Ramos (cell line): Measurements from ENCODE around the gene ZFYVE28.
"Not testable (repeated sequence)": the region's sequence is repeated elsewhere in the genome, so short reads cannot be mapped to it uniquely, and the experiment has no call there.

Source experiments
- in situ Hi-C: fragments of 300-500 bp; cut with MboI; formaldehyde crosslinking; loops from one replicate; pipeline ENCODE4 v1.14.3; 2022; ENCODE audit warnings: low sequenced_read_pairs; ENCODE audit not compliant: unreplicated experiment

Gene ZFYVE28

DNA sequence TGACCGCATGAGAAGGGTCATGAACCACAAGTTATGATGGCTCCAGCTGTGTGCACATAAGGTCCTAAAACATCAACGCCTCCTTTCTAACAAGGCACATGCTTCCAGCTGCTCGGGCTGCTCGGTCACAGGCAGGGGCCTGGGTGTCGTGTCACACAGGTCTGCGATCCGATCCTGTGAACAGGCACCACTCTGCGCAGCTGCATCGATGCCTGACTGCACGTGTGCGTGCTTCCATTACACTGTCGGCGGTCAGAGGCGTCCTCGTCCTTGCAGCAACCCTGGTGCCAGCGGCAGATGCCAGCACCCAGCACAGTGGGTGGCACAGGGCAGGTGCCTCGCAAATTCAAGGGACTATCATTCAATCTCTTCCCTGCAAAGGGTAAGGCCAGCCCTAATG, 23.9 kb downstream of the ZFYVE28 start:
- in situ Hi-C loops = no loop called here

DNA sequence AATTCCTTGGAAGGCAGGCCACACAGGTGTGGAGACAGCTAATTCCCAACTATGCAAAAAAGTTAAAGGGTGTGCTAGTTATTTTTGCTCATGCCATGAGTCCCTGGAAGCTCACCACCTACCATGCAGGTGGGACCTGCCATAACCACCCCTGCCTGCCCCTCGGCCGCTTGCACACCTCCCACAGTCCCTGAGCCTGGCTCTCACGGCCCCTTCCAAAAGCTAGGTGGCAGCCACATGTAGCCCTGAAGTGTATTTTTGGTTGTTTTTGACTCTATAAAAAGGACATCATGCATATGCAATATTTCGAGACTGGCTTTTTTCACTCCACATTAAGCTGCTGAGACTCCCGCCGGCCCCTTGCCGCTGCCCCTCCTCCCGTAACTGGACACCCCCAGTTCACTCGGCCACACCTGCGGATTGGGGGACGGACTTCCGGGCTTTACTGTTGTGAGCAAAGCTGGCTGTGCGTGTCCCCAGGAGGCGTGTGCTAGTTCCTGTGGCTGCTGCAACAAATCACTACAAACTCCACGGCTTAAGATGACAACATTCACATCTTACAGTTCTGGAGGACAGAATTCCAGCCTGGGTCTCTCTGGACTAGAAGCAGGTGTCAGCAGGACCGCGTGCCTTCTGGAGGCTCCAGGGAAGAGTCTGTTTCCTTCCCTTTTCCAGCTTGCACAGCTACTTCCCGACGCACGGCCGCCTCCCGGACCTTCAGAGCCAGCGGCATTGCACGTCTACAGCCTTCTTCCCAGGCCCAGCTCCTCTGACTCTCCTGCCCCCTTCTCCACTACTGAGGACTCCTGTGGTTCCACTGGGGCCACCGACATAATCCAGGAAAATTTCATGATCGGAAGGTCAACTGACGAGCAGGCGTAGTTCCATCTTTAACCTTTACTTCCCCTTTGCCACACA, 24.8 kb downstream of the ZFYVE28 start:
- in situ Hi-C loops = no loop called here

DNA sequence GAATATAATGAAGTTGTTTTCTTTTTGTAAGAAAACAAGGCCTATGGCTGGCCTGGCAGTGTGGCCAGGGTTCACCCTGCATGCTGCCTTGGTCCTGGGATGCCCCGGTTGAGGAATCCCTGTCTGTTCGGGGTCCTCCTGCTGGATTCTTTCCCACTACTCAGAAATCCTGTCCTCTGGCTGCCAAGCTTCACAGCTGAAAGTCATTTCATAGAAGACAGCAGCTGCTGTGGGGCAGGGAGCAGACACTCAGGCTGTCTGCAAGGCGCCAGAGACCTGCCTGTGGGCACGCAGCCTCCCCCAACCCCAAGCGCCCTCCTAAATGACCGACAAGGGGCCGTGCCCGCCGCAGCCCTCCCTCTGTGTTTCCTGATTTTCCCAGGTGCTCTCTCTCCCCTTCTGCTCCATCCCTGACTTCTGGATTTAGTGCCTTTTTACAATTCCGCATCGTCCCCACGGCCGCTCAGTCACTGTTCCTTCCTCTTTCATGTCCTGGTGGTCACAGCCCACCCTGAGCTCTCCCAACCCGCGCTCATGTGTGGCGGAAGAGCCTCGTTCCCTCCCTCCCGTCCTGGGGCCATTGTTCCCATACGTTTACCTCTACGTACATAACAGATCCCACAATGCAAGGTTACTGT, 27.5 kb downstream of the ZFYVE28 start:
- in situ Hi-C loops = no loop called here

DNA sequence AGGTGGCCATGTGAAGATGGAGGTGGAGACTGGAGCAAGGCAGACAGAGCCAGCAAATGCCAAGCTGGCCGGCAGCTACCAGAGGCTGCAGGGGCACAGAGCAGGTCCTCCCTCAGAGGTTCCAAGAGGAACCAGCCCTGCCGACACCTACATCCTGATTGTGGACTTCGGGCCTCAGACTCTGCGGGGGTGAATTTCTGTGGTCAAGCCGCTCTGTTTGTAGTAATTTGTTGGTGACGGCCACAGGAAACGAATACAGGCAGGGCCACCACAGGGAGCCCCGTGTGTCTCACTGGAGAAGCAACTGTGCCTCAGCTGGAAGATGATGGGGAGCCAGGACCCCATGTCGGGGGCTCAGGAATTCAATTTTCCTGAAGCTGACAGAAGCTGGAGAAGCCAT, 28.3 kb downstream of the ZFYVE28 start:
- in situ Hi-C loops = no loop called here

DNA sequence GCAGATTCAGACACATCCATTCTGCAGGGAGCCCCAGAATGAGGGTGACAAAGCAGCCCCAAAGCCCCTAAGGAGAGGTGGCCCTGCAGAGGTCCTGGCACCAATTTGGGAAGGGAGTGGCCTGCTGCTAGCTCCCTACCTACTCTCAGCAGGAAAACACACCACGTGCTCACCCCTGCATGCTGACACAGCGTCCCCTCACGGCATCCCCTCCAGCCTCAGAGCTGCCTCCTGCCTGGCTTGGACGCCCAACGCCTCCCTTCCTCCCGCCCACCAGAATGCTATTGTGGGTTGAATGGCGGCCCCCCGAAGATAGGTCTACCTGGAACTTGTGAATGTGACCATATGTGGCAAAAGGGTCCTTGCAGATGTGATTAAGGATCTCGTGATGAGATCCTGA, 28.8 kb downstream of the ZFYVE28 start:
- in situ Hi-C loops = no loop called here

DNA sequence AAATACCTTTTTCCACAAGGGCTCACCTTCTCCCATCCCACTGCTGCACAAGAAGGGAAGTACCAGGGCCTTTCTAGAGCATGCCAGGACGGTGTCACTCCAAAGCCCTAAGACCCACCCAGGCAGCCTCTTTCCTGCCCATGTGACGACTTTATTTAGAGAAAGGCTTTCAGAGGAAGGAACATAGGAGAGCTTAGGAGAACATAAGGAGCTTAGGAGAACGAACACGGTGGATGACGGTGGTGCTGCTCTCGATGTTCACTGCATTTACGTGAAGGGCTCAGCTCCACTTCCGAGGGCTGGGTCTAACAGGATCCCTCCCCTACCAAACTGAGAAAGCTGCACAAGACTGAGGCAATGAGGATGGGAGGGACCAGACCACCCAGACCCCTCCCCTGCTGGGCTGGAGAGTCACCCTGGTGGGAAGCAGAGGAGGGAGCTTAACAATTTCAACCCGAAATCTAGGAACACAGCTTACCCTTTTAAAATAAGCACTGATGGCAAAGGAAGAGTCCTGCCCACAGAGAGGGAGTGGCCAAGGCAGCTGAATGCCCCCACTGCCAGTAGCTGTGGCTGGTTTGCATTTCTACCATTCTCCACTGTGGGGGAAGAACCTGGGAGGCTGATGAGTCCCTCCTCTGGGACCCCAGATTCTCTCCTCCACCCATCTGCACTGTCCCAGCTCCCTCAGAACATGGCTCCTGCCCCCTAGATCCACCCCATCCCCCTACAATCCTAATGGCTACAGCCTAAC, 29.8 kb downstream of the ZFYVE28 start:
- in situ Hi-C loops = no loop called here

DNA sequence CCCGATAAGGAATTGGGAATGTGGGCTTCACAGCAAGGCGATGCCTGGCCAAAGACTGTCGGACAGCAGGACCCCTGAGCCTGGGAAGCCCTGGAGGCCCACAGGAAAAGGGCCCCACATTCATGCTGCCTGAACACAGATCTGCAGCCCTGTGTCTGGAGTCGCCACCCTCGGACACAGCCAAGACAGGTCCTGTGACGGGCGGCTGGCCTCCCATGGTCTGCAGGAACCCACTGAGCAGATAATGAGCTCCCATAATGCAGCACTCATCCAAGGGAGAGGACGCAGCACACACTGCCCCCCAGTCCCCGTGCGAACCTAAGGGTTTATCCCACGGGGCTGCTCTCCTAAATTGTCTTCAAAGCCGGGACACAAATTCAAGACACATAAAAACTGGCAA, 30.6 kb downstream of the ZFYVE28 start:
- in situ Hi-C loops = no loop called here

DNA sequence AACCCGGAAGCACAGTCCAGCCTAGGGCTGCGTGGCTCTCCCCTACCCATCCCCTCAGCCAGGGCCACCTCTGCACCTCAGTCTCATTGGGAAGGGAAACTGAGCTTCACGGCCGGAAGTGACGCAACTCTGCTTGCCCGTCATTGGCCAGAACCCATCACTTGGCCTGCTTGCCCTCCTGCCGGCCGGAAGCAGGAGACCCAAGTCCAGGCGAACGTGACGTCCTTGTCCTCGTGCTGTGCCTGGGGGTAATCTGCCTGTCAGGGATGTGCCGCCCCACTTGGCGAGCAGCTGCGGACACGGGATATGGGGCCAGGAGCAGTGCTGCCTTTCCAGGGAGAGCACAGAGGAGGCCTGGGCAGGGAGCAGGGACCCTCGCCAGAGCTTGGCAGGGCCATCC, 31.2 kb downstream of the ZFYVE28 start:
- in situ Hi-C loops = no loop called here

DNA sequence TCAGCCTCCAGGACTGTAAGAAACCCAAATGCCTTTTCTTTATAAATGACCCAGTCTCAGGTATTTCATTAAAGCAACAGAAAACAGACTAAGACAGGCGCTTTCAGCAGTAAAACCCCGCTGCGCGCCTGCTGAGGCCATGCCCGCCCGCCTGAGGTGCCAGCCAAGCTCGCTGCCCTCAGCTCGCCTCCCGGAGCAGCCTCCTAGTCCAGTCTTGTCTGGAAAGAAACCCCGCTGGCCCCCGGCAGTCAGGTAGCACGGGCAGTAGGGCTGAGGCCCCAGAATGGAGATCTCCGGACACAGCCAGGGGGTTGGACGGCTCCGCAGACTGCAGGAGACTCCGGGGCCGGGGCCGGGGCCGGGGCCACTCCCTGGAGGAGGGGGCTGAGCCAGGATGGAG, 31.7 kb downstream of the ZFYVE28 start:
- in situ Hi-C loops = no loop called here

DNA sequence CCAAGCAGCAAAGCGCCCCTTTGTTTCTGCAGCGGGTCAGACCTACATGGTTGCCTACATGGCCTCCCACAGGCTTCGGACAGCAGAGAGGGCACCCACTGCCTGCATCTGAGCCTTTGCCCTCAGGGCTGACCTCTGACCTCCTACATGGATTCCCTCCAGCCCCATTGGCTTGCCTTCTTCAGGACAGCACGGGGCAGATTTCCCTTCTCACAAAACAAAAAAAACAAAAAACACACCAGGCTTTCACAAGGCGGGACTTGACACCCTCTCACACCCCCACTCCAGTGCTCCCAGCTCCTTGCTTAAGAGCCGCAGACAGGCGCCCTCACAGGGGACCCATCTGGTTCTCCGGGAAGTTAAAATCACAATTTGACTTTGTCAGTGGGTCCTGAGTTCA, 32.9 kb downstream of the ZFYVE28 start:
- in situ Hi-C loops = no loop called here

DNA sequence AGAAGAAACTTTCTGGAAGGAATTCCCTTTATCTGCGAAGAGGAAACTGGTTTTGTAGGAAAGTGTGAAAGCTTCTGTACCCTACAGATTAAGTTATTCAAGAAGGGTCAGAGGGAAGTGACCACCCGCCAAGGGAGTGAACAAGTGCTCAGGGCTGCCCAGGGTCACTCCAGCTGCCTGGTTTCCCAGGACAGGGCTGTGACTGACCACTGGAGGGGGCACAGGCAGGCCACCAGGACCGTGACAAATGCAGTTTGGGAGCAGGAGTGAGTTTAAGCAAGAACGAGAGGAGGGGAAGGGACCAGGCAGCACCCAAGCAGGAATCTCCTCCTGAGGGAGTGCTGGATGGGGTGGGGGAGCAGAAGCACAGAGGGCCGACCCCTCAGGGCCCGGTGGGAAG, 34.2 kb downstream of the ZFYVE28 start:
- in situ Hi-C loops = no loop called here

DNA sequence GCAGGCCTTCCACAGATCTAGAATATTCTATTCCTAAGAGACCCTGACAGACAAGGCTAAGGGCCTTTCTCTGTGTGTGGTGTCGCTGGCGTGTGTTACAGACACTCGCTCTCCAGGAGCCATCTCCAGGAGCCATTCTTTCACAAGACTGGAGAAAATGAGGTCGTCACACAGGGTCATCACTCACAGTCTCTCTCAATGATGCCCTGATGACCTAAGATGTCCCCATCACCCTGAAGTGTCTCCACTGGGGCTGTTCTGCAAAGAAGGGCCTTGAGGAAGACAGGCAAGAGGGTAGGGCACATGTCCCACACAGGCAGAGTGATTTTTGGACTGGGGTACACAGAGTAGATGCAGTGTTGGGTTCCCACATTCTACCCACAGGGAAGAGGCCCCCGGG, 34.7 kb downstream of the ZFYVE28 start:
- in situ Hi-C loops = no loop called here

DNA sequence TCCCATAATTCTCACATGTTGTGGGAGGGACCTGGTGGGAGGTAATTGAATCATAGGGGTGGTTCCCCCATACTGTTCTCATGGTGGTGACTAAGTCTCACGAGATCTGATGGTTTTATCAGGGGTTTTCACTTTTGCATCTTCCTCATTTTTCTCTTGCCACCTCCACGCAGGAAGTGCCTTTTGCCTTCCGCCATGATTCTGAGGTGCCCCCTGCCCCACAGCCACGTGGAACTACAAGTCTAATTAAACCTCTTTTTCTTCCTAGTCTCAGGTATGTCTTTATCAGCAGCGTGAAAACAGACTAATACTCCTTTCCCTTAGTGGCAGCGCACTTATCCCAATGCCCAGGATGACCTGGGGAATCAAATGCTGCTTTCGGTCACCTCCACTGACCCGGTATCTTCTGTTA, 35.2 kb downstream of the ZFYVE28 start:
- in situ Hi-C loops = not testable (repeated sequence)

DNA sequence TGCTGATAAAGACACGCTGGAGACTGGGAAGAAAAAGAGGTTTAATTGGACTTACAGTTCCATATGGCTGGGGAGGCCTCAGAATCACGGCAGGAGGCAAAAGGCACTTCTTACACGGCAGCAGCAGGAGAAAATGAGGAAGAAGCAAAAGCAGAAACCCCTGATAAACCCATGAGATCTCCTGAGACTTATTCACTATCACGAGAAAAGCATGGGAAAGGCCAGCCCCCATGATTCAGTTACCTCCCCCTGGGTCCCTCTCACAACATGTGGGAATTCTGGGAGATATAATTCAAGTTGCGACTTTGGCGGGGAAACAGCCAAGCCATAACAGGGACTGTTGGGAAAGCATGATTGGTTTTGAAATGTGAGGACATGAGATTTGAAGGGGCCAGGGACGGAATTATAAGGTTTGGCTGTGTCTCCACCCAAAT, 35.7 kb downstream of the ZFYVE28 start:
- in situ Hi-C loops = not testable (repeated sequence)

DNA sequence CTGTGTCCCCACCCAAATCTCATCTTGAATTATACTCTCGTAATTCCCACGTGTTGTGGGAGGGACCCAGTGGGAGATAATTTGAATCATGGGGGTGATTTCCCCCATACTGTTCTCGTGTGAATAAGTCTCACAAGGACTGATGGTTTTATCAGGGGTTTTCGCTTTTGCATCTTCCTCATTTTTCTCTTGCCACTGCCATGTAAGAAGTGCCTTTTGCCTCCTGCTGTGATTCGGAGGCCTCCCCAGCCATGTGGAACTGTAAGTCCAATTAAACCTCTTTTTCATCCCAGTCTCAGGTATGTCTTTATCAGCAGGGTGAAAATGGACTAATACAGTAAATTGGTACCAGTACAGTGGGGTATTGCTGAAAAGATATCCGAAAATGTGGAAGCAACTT, 37.9 kb downstream of the ZFYVE28 start:
- in situ Hi-C loops = not testable (repeated sequence)

DNA sequence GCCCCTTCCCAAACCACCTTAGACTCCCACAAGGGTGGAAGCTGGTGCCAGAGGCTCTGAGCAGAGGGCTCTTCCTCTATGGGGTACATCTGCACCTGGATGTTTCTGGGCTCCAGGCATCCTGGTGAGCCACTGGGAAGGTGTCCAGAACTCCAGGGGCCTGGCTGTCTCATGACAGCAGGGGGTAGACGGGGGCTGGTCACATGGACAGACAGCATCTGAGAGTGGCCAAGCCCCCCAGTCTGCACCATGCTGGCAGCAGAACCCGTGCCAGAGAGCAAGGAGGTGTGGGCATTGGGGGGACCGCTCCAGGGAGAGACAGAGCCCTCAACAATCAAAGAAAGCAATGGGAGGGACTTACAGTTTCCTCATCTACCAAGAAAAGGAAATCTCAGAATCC, 39.5 kb downstream of the ZFYVE28 start:
- in situ Hi-C loops = no loop called here

DNA sequence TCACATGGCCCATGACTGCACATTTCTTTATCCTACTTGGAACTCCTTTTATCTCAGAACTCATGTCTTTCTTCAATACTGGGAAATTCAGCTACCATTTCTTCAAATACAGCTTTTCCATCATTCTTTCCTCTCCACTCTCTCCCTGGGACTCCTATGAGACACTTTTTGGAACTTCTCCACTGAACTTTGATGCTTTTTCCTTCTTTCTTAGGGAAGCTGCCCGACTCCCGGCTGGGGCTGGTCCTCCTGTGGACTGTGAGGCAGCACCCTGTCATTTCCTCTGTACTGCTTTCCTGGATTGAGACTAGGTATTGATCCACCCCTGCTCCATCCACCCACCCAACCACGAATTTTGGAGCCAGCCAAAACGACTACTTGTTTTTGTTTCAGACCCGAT, 40.0 kb downstream of the ZFYVE28 start:
- in situ Hi-C loops = no loop called here

DNA sequence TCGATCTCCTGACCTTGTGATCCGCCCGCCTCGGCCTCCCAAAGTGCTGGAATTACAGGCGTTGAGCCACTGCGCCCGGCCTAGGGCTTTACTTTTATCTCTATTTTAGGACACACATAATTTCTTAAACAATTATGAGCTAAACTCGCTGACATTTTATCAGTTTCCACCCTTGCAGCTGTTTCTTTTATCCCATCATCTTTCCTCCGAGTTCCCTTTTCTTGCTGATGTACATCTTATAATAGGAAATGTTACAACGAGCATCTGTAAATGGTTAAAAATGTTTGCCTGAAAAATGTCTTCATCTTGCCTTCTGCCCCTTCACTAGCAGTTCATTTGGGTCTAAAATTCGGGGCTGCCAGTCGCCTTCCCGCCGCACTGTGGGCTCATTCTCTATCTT, 41.2 kb downstream of the ZFYVE28 start:
- in situ Hi-C loops = no loop called here

DNA sequence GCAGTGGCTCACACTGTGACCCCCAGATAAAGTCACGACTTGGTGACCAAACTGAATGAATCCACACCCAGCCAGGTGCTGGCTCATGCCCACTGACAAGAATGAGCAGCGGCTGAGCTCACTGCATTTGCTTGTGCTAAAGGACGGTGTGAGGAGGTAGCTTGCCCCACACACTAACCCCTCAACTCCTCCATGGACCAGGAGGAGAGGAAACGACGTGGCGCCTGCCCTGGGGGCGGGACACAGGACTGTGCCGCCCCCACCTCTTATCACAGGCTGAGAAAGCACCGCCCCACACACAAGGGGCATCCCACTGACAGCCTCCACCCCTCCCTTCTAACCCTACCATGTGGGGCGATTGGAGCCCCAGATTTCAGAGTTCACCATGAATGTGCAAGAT, 43.0 kb downstream of the ZFYVE28 start:
- in situ Hi-C loops = no loop called here

DNA sequence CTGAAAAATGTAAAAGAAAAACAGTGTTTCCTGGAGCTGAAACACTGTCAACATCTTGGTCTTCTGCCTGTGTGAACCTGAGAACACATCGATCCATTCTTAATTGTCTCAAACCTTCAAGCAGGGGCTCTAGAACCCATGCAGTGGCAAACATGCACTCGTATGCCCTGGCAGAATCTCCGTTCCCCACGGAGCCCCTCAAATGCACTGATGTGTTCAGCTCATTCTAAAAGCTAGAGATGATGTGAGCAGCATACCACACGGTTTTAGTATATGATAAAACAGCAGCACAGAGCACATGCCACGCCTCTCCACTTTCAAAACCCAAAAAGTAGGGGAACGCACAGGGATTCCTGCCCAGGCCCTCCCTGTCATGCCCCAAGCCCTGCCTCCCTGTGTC, 44.9 kb downstream of the ZFYVE28 start:
- in situ Hi-C loops = no loop called here

DNA sequence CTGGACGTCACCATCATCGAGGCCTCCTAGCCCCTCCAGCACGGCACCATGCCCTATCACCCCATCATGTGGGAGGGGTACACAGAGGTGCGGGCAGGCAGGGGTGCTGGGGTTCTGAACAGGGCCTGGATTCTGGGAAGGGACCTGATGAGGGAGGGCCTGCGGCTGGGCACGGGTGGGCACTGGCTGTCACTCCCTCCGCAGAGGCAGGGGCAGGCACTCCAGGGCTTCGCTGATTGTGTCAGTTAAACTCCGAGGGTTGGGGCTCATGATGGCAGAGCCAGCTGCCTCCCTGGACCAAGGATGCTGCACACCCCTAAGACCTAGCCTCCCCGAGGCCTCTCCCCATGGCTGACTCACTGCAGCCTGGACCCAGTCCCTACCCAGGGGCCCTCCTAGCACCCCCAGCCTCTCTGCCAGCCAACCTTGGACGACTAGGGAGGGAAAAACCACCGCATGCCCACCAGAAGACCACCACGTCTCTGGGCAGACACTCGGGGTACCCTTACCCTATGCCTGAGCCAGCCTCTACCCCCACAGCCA, 45.9 kb downstream of the ZFYVE28 start:
- in situ Hi-C loops = no loop called here
